H9 (cell line): ENCODE results near the gene PSPC1. TPM values are rescaled to one million over a fixed set of nuclear protein-coding genes. Genes with fewer than 3 reads are reported as not detected.

ENCODE experiments used
- DNase-seq: peaks from one replicate; pipeline ENCODE4 v3.0.0-alpha.2; 2017
- H2AFZ ChIP-seq: one replicate; pipeline ENCODE4 v1.6.1; 2013; ENCODE audit warnings: mild to moderate bottlenecking, low read length, control low read depth, moderate library complexity
- H2AK5ac ChIP-seq: 2 replicates; pipeline ENCODE4 v1.6.1; 2013; ENCODE audit warnings: low read length, control low read depth, mixed read lengths; ENCODE audit not compliant: insufficient read length
- H2BK120ac ChIP-seq: one replicate; pipeline ENCODE4 v1.6.1; 2013; ENCODE audit warnings: low read depth, mild to moderate bottlenecking, low read length, control low read depth, inconsistent platforms; ENCODE audit not compliant: poor library complexity, severe bottlenecking
- H2BK12ac ChIP-seq: 2 replicates; pipeline ENCODE4 v1.6.1; 2013; ENCODE audit warnings: low read length, control low read depth, mixed read lengths, low read depth; ENCODE audit not compliant: insufficient read length
- H2BK15ac ChIP-seq: 2 replicates; pipeline ENCODE4 v1.6.1; 2013; ENCODE audit warnings: low read depth, low read length, control low read depth
- H2BK20ac ChIP-seq: one replicate; pipeline ENCODE4 v1.6.1; 2013; ENCODE audit warnings: low read depth, mild to moderate bottlenecking, low read length, control low read depth, inconsistent platforms; ENCODE audit not compliant: poor library complexity, severe bottlenecking
- H2BK5ac ChIP-seq: 2 replicates; pipeline ENCODE4 v1.6.1; 2013; ENCODE audit warnings: low read length, control low read depth, mixed read lengths; ENCODE audit not compliant: insufficient read length
- H3K14ac ChIP-seq: 2 replicates; pipeline ENCODE4 v1.6.1; 2013; ENCODE audit warnings: low read length, control low read depth; ENCODE audit not compliant: insufficient read depth
- H3K18ac ChIP-seq: 2 replicates; pipeline ENCODE4 v1.6.1; 2013; ENCODE audit warnings: low read depth, mild to moderate bottlenecking, mixed read lengths, low read length, control low read depth; ENCODE audit not compliant: insufficient read length
- H3K23ac ChIP-seq: 2 replicates; pipeline ENCODE4 v1.6.1; 2013; ENCODE audit warnings: low read length, control low read depth, mixed read lengths, low read depth; ENCODE audit not compliant: insufficient read length
- H3K23me2 ChIP-seq: 2 replicates; pipeline ENCODE4 v1.6.1; 2013; ENCODE audit warnings: low read depth, mild to moderate bottlenecking, mixed read lengths, low read length, control low read depth; ENCODE audit not compliant: insufficient read length, poor library complexity, severe bottlenecking
- H3K27ac ChIP-seq: 2 replicates; pipeline ENCODE4 v1.5.1; 2013; ENCODE audit warnings: low read length, control low read depth, mixed read lengths, low read depth; ENCODE audit not compliant: insufficient read length
- H3K27me3 ChIP-seq: 2 replicates; pipeline ENCODE4 v1.6.1; 2013; ENCODE audit warnings: low read length, control low read depth, inconsistent platforms; ENCODE audit not compliant: insufficient read depth
- H3K4ac ChIP-seq: 2 replicates; pipeline ENCODE4 v1.6.1; 2013; ENCODE audit warnings: low read depth, mild to moderate bottlenecking, control low read depth, inconsistent platforms, low read length, moderate library complexity
- H3K4me1 ChIP-seq: 2 replicates; pipeline ENCODE4 v1.6.1; 2013; ENCODE audit warnings: low read length, control low read depth, inconsistent platforms; ENCODE audit not compliant: insufficient read depth
- H3K4me2 ChIP-seq: 2 replicates; pipeline ENCODE4 v1.6.1; 2013; ENCODE audit warnings: low read length, control low read depth, mixed read lengths; ENCODE audit not compliant: insufficient read length, insufficient read depth
- H3K56ac ChIP-seq: 2 replicates; pipeline ENCODE4 v1.6.1; 2013; ENCODE audit warnings: low read depth, mild to moderate bottlenecking, mixed read lengths, low read length, control low read depth; ENCODE audit not compliant: insufficient read length
- H3K79me1 ChIP-seq: 2 replicates; pipeline ENCODE4 v1.6.1; 2013; ENCODE audit warnings: low read depth, mild to moderate bottlenecking, moderate library complexity, low read length, control low read depth, inconsistent platforms; ENCODE audit not compliant: insufficient read depth, poor library complexity, severe bottlenecking
- H3K79me2 ChIP-seq: 2 replicates; pipeline ENCODE4 v1.6.1; 2013; ENCODE audit warnings: low read length, control low read depth, inconsistent platforms; ENCODE audit not compliant: insufficient read depth
- H3K9ac ChIP-seq: 2 replicates; pipeline ENCODE4 v1.6.1; 2013; ENCODE audit warnings: low read length, control low read depth, mixed read lengths; ENCODE audit not compliant: insufficient read length; ENCODE audit errors: extremely low read depth
- H3K9me3 ChIP-seq: one replicate; pipeline ENCODE4 v1.6.1; 2013; ENCODE audit warnings: low read depth, low read length, inconsistent platforms; ENCODE audit not compliant: control insufficient read depth
- H3T11ph ChIP-seq: one replicate; pipeline ENCODE4 v1.6.1; 2013; ENCODE audit warnings: mild to moderate bottlenecking, low read length, control low read depth, inconsistent platforms
- H4K20me1 ChIP-seq: one replicate; pipeline ENCODE4 v1.6.1; 2013; ENCODE audit not compliant: control insufficient read depth, insufficient read length, insufficient read depth
- H4K5ac ChIP-seq: 2 replicates; pipeline ENCODE4 v1.6.1; 2013; ENCODE audit warnings: low read depth, mild to moderate bottlenecking, mixed read lengths, low read length, control low read depth; ENCODE audit not compliant: insufficient read length
- H4K8ac ChIP-seq: replicated peaks from 2 replicates; pipeline ENCODE4 v1.6.1; 2013; ENCODE audit warnings: low read length, control low read depth, mixed read lengths, low read depth; ENCODE audit not compliant: insufficient read length
- H4K91ac ChIP-seq: 2 replicates; pipeline ENCODE4 v1.6.1; 2013; ENCODE audit warnings: low read depth, mild to moderate bottlenecking, moderate library complexity, mixed read lengths, low read length, control low read depth; ENCODE audit not compliant: insufficient read length
- H3K27ac Mint-ChIP-seq, 3 experiments: 2 replicates in 2 of 3; 3 replicates in 1 of 3; pipeline ENCODE4 v1.8.0; 2020 to 2021; ENCODE audit warnings: mixed read lengths in 3 of 3, mild to moderate bottlenecking in 1 of 3, moderate library complexity in 1 of 3
- H3K27me3 Mint-ChIP-seq: 2 replicates; pipeline ENCODE4 v1.8.0; 2021; ENCODE audit warnings: low read depth, mild to moderate bottlenecking, moderate library complexity, mixed read lengths
- H3K36me3 Mint-ChIP-seq, 3 experiments: 2 replicates in 2 of 3; 3 replicates in 1 of 3; pipeline ENCODE4 v1.8.0; 2020 to 2021; ENCODE audit warnings: low read depth in 3 of 3, mixed read lengths in 3 of 3; ENCODE audit not compliant: insufficient read depth in 1 of 3
- H3K4me1 Mint-ChIP-seq, 2 experiments: 2 replicates each; pipeline ENCODE4 v1.8.0; 2020; ENCODE audit warnings: mixed read lengths in 2 of 2
- H3K4me3 Mint-ChIP-seq, 2 experiments: 2 replicates in 1 of 2; 3 replicates in 1 of 2; pipeline ENCODE4 v1.8.0; 2020 to 2021; ENCODE audit warnings: mild to moderate bottlenecking in 2 of 2, mixed read lengths in 2 of 2, moderate library complexity in 1 of 2
- H3K9me3 Mint-ChIP-seq, 2 experiments: 2 replicates in 1 of 2; 3 replicates in 1 of 2; pipeline ENCODE4 v1.8.0; 2020; ENCODE audit warnings: mild to moderate bottlenecking in 2 of 2, mixed read lengths in 2 of 2, moderate library complexity in 1 of 2
- CTCF ChIP-seq: fragments of 200-600 bp; sonication (generic); conservative IDR thresholded peaks from 3 replicates; pipeline ENCODE4 v1.8.0; 2021; ENCODE audit warnings: antibody characterized with exemption, mild to moderate bottlenecking
- WGBS: extraction: QIAGEN DNeasy Blood & Tissue Kit; methylation state at CpG from one replicate; pipeline ENCODE4 v1.1.7; 2013; ENCODE audit warnings: missing lambda C conversion rate, low lambda C conversion rate, mixed read lengths; ENCODE audit not compliant: insufficient read length; ENCODE audit errors: extremely low coverage; 5-methylcytosine and 5-hydroxymethylcytosine counted together
- total RNA-seq: library from RNA; stranded (reverse); gene quantifications from 2 replicates; pipeline ENCODE4 v1.2.1, GENCODE V29; 2021

The PSPC1 gene
- total RNA-seq, 1 experiment from 2014 or later = 134 TPM

- WGBS = no CpG with 5 or more reads among the region's 2 CpGs
- peaks cover 12 to 59% (median 43%) of the 10 kb centered on the region in 3 experiments for H3K36me3 Mint-ChIP-seq
- H3K4me1 ChIP-seq = 0 out of 2 replicates have a peak, but pooled peaks cover 2% of the 10 kb centered on the region
Measured at GRCh38 chr13:19661126-19661525, 121.6 kb downstream of the PSPC1 start.

More at GRCh38 chr13:19661126-19661525, 121.6 kb downstream of the PSPC1 start:
- Histone ChIP-seq H2BK12ac (no peak overlapping the region), H3K4ac (no peak overlapping the region), H3K56ac (no peak overlapping the region), H3K23ac (no peak overlapping the region), H2BK20ac (no peak overlapping the region), H2AK5ac (no peak overlapping the region), H2AFZ (no peak overlapping the region), H3K79me2 (no peaks in the 10 kb centered on the region), H3K18ac (no peak overlapping the region), H3K27me3 (no peaks in the 10 kb centered on the region), H3K14ac (no peak overlapping the region), H4K91ac (no peak overlapping the region), H4K20me1 (no peaks in the 10 kb centered on the region), H3K9ac (no peak overlapping the region), H4K5ac (no peak overlapping the region), H3K79me1 (no peaks in the 10 kb centered on the region), H3T11ph (no peak overlapping the region), H3K23me2 (no peaks in the 10 kb centered on the region), H4K8ac (no peak overlapping the region), H2BK120ac (no peak overlapping the region), H2BK15ac (no peak overlapping the region), H3K9me3 (no peaks in the 10 kb centered on the region), H3K4me2 (no peak overlapping the region), H2BK5ac (no peak overlapping the region), H3K27ac (no peak overlapping the region)
- peaks cover 7 to 8% of the 10 kb centered on the region in 2 experiments for H3K4me1 Mint-ChIP-seq
- H3K9me3 Mint-ChIP-seq = peaks cover 0 to 2% of the 10 kb centered on the region in 2 experiments; a peak in 1 of 5 replicates
- H3K4me3 Mint-ChIP-seq = no peak overlapping the region
- H3K27ac Mint-ChIP-seq = no peak overlapping the region
- no peak for TF ChIP-seq CTCF
- no peak for DNase-seq
- H3K27me3 Mint-ChIP-seq = no peaks in the 10 kb centered on the region
